Thyroid gland (tissue), 4 donors: ENCODE measurements around the gene TM4SF1. TPM values are rescaled to one million over a fixed set of nuclear protein-coding genes. Genes with fewer than 3 reads are reported as not detected.

ENCODE experiments used
- DNase-seq, 2 donors: peaks; one replicate each; pipeline ENCODE4 v3.0.0-alpha.2; 2019
- H3K27ac ChIP-seq, 3 donors: fragments of 200-600 bp; sonication (generic); 1 replicate in 2 of 3; 2 replicates in 1 of 3; pipeline ENCODE4 v1.5.1; 2016 to 2019; ENCODE audit warnings: mild to moderate bottlenecking in 1 of 3, moderate library complexity in 1 of 3
- H3K27me3 ChIP-seq: fragments of 200-600 bp; sonication (generic); one replicate; pipeline ENCODE4 v1.5.1; 2019
- H3K36me3 ChIP-seq, 2 donors: fragments of 200-600 bp; sonication (generic); one replicate each; pipeline ENCODE4 v1.5.1; 2016 to 2019
- H3K4me1 ChIP-seq, 2 donors: fragments of 200-600 bp; sonication (generic); one replicate each; pipeline ENCODE4 v1.5.1; 2017 to 2019
- H3K4me3 ChIP-seq, 3 donors: fragments of 200-600 bp; sonication (generic); replicated peaks in 1 of 3; 1 replicate in 2 of 3; 2 replicates in 1 of 3; pipeline ENCODE4 v1.5.1; 2016; ENCODE audit warnings: mild to moderate bottlenecking in 1 of 3
- H3K9me3 ChIP-seq: fragments of 200-600 bp; sonication (generic); one replicate; pipeline ENCODE4 v1.5.1; 2017
- POLR2A ChIP-seq, 2 donors: fragments of 450-650 bp; IDR thresholded peaks; one replicate each; pipeline ENCODE4 v1.6.1; 2017; ENCODE audit warnings: antibody characterized with exemption in 2 of 2, mild to moderate bottlenecking in 2 of 2, moderate library complexity in 1 of 2
- WGBS, 2 donors: methylation state at CpG; one replicate each; pipeline ENCODE4 v1.1.5; 2017; 5-methylcytosine and 5-hydroxymethylcytosine counted together
- intact Hi-C: fragments of 100-400 bp; cut with DNase I; formaldehyde crosslinking; loops from one replicate; pipeline ENCODE4 v1.15.1; 2023
- total RNA-seq, 4 donors: library from RNA; depleted of rRNA; stranded (reverse); fragments of >200 nt; gene quantifications; one replicate each; pipeline ENCODE4 v1.2.3, GENCODE V29; 2016
- TF ChIP-seq, protein P1 (sequence below), 6 experiments: fragments of 200-600 bp in 3 of 6; fragments of 450-650 bp in 3 of 6; sonication (generic) in 3 of 6; IDR thresholded peaks; one replicate each; pipeline ENCODE4 v1.5.1; 2016 to 2019; ENCODE audit warnings: antibody characterized with exemption in 6 of 6, mild to moderate bottlenecking in 2 of 6, inconsistent platforms in 1 of 6, moderate library complexity in 1 of 6

TM4SF1 gene
- total RNA-seq, 4 donors from 2014 or later = 32.4 to 244 (median 79.3) TPM

DNA sequence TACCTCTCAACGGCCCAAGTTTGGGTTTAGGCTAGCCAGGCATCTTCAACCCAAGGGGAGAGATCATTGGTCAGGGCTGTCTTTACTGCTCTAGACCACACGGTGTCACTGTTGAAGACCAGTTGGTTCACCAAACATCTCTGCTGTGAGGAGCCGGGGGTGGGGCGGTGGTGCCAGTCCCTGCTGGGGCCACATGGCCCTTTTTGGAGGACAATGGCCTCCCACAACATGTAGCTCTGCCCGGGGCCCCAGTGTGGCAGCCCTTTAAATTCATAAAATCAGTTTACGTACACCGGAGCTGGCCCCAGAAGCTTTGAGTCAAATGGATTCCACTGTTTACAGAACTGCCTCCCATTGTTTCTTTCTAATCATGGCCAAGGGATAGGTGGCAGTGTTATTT lies 24.9 kb downstream of the TM4SF1 start:
- Histone ChIP-seq H3K36me3 (no peaks in the 10 kb centered on the region), H3K4me1 (peaks cover 0 to 8% of the 10 kb centered on the region in 2 donors), H3K4me3 (no peak overlapping the region), H3K27ac (no peak overlapping the region), H3K27me3 (no peaks in the 10 kb centered on the region), H3K9me3 (no peaks in the 10 kb centered on the region)
- 37 to 43% methylated on average over 7 of the region's 7 CpGs for WGBS, 2 donors
- peak; percentile 54 to 65 for DNase-seq
- intact Hi-C loops = loop anchor here (5.0 kb wide), 1 partner anchor 125 kb away; no protein-coding TSS in a partner anchor
- TF ChIP-seq, protein P1, sequence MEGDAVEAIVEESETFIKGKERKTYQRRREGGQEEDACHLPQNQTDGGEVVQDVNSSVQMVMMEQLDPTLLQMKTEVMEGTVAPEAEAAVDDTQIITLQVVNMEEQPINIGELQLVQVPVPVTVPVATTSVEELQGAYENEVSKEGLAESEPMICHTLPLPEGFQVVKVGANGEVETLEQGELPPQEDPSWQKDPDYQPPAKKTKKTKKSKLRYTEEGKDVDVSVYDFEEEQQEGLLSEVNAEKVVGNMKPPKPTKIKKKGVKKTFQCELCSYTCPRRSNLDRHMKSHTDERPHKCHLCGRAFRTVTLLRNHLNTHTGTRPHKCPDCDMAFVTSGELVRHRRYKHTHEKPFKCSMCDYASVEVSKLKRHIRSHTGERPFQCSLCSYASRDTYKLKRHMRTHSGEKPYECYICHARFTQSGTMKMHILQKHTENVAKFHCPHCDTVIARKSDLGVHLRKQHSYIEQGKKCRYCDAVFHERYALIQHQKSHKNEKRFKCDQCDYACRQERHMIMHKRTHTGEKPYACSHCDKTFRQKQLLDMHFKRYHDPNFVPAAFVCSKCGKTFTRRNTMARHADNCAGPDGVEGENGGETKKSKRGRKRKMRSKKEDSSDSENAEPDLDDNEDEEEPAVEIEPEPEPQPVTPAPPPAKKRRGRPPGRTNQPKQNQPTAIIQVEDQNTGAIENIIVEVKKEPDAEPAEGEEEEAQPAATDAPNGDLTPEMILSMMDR (IDR thresholded peaks at IDR 0.05) = peak; percentile 46 to 84 (median 72)
- no peak for TF ChIP-seq POLR2A (IDR thresholded peaks at IDR 0.05)

DNA sequence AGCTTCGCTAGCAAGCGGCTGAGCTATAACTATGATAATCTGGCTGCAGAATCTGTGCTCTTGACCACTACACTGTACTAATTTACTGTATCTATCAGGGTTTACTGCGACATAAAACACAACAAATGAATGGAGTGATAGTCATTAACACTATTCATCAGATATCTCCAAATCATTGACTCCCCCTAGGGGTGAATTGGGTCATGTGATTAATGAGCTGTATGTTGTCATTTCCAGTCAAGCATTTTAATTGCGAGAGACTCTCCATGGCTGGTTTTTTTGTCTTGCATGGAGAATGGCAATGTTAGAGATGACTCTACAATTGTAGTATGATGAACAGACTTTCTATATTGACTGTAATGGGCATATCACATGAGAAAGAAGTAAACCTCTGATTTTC lies 33.5 kb downstream of the TM4SF1 start:
- Histone ChIP-seq H3K36me3 (no peaks in the 10 kb centered on the region), H3K27me3 (no peaks in the 10 kb centered on the region), H3K9me3 (no peaks in the 10 kb centered on the region), H3K4me3 (no peak overlapping the region), H3K27ac (no peak overlapping the region), H3K4me1 (peaks cover 11 to 14% of the 10 kb centered on the region in 2 donors)
- 81 to 93% methylated on average over 4 of the region's 4 CpGs for WGBS, 2 donors
- no peak for TF ChIP-seq POLR2A (IDR thresholded peaks at IDR 0.05)
- TF ChIP-seq, protein P1 (IDR thresholded peaks at IDR 0.05) = peak in 1 of 6 experiments; percentile 4
- intact Hi-C loops = no loop called here
- no peak for DNase-seq

DNA sequence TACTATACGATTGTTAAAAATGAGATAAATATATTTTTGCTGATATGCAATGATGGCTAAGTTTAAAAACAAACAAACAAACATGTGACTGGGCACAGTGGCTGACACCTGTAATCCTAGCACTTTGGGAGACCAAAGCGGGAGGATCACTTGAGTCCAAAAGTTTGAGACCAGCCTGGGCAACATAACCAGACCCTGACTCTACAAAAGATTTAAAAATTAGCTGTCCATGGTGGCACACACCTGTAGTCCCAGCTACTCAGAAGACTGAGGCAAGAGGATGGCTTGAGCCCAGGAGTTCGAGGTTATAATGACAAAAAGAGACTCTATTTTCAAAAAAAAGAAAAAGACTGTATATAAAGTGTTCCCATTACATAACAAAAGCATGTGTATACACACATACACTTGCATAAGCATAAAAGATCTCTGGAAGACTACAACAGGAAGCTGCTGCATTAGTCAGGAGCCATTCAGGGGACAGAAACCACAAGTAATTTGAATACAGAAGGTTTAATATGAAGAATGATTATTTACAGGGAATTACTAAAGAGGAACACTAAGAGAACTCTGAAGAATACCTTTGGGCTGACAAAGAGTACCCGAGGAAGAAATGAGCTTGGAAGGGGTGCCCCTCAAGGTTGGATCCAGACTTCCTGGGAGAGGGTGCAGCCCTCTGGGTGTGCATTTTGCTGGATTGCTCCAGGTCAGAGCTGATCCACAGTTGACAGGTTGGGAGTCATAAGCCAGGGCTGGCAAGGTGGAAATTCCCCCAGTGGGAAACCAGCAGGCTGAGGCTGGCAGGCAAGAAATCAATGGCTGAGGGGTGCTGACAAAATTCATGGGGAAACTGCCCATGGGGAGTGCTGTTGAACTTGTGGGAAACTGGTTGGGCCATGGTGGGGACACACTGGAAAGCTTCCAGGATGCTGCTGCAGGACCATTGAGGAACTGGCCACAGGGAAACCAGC lies 34.8 kb downstream of the TM4SF1 start:
- no peak for TF ChIP-seq POLR2A (IDR thresholded peaks at IDR 0.05)
- TF ChIP-seq, protein P1 (IDR thresholded peaks at IDR 0.05) = no peak
- intact Hi-C loops = no loop called here
- Histone ChIP-seq H3K9me3 (no peaks in the 10 kb centered on the region), H3K27ac (no peak overlapping the region), H3K4me1 (peaks cover 11 to 14% of the 10 kb centered on the region in 2 donors), H3K4me3 (no peak overlapping the region), H3K27me3 (no peaks in the 10 kb centered on the region), H3K36me3 (no peaks in the 10 kb centered on the region)
- WGBS, 2 donors = 81 to 90% methylated on average over 4 of the region's 4 CpGs
- no peak for DNase-seq

DNA sequence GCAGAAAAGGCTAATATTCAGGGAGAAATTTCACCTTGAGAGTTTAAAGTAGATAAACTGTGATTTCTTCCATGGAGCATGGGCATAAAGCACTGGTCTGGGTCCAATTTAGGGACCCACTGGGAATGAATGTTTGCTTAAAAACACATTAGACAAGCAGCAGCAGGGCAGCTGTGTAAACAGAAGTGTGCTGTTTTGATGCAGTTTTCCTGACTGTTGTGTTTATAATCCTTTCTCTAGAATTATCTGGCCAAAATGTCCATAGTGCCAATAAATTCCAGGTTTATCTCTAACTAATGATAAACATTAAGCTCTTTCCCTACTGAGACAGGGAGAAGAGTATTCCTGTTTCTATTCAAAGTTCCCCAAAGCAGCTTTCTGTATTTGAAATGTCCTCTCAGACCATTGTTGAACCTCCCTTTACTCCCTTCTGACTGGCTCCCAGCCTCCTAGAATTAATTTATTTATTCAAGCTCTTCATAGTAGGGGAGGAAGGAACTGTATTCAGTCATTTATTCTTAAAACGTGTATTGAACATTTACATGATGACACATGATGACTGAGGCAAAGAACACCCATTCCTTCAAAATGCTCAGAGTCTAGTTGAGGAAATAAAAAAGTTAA lies 37.0 kb downstream of the TM4SF1 start:
- peaks cover 11 to 14% of the 10 kb centered on the region in 2 donors for H3K4me1 ChIP-seq
- 41 to 57% methylated on average over 1 of the region's 1 CpG for WGBS, 2 donors
- H3K9me3 ChIP-seq = no peaks in the 10 kb centered on the region
- TF ChIP-seq POLR2A (IDR thresholded peaks at IDR 0.05) = no peak
- TF ChIP-seq, protein P1 (IDR thresholded peaks at IDR 0.05) = no peak
- no peaks in the 10 kb centered on the region for H3K27me3 ChIP-seq
- intact Hi-C loops = no loop called here
- no peak for DNase-seq
- H3K27ac ChIP-seq = peak overlapping the region; percentile 68 to 83 (median 82)
- H3K36me3 ChIP-seq = no peaks in the 10 kb centered on the region
- H3K4me3 ChIP-seq = no peak overlapping the region
